Activated CD4-positive, alpha-beta memory T cell treated with anti-CD3 and anti-CD28 coated beads for 36 hours (primary cell): ENCODE measurements around the gene KCTD17. TPM values are rescaled to one million over a fixed set of nuclear protein-coding genes. Genes with fewer than 3 reads are reported as not detected.

Experiments
- CTCF ChIA-PET: fragments of 350-600 bp; sonication (Branson Sonifier 250); formaldehyde crosslinking; loops from one replicate; lab custom pipeline; 2021; ENCODE audit warnings: antibody characterized with exemption, inconsistent platforms; lab: Charles Lee
- POLR2A ChIA-PET: fragments of 350-600 bp; sonication (Branson Sonifier 250); formaldehyde crosslinking; loops from one replicate; lab custom pipeline; 2021; ENCODE audit warnings: antibody characterized with exemption; lab: Charles Lee
- DNase-seq: peaks from one replicate; pipeline ENCODE4 v3.0.0-alpha.2; 2020
- H3K27ac Mint-ChIP-seq: one replicate; pipeline ENCODE4 v1.8.0; 2021; ENCODE audit warnings: mixed read lengths
- H3K27me3 Mint-ChIP-seq: one replicate; pipeline ENCODE4 v1.8.0; 2021; ENCODE audit warnings: mixed read lengths
- H3K36me3 Mint-ChIP-seq: one replicate; pipeline ENCODE4 v1.8.0; 2021; ENCODE audit warnings: mixed read lengths
- H3K4me1 Mint-ChIP-seq: one replicate; pipeline ENCODE4 v1.8.0; 2021; ENCODE audit warnings: low read depth, mixed read lengths
- H3K4me3 Mint-ChIP-seq: one replicate; pipeline ENCODE4 v1.8.0; 2021; ENCODE audit warnings: mild to moderate bottlenecking, mixed read lengths
- H3K9me3 Mint-ChIP-seq: one replicate; pipeline ENCODE4 v1.8.0; 2021; ENCODE audit warnings: mixed read lengths
- intact Hi-C: fragments of 100-400 bp; cut with micrococcal nuclease; formaldehyde crosslinking; loops from one replicate; pipeline ENCODE4 v1.15.1; 2023
- total RNA-seq, 2 experiments: library from RNA; stranded (reverse); gene quantifications; one replicate each; pipeline ENCODE4 v1.2.3, GENCODE V29; 2021

Gene KCTD17
- total RNA-seq, 2 experiments from 2014 or later = 46.0 to 47.3 TPM

GRCh38 chr22:37084385-37084784 is 32.8 kb downstream of the KCTD17 start:
- H3K36me3 Mint-ChIP-seq = peaks cover 23% of the 10 kb centered on the region
- H3K27ac Mint-ChIP-seq = peak overlapping the region; percentile 39
- H3K9me3 Mint-ChIP-seq = no peaks in the 10 kb centered on the region
- H3K27me3 Mint-ChIP-seq = no peaks in the 10 kb centered on the region
- intact Hi-C loops = no loop called here
- no peak for DNase-seq
- H3K4me3 Mint-ChIP-seq = peak overlapping the region; percentile 45
- POLR2A ChIA-PET = no interaction called here
- CTCF ChIA-PET = interaction anchor here (1.4 kb wide), 1 partner anchor 43 kb away, joined by 6 read pairs; no protein-coding TSS in a partner anchor
- peaks cover 70% of the 10 kb centered on the region for H3K4me1 Mint-ChIP-seq

- H3K27ac Mint-ChIP-seq = no peak overlapping the region
- intact Hi-C loops = no loop called here
- H3K4me3 Mint-ChIP-seq = peak overlapping the region; percentile 74
- peaks cover 23% of the 10 kb centered on the region for H3K36me3 Mint-ChIP-seq
- H3K27me3 Mint-ChIP-seq = no peaks in the 10 kb centered on the region
- ChIA-PET POLR2A (interaction anchor here (6.3 kb wide), 1 partner anchor 36 kb away, joined by 36 read pairs; no protein-coding TSS in a partner anchor), CTCF (interaction anchor here (1.0 to 1.2 kb wide), 2 partner anchors 9 to 40 kb away, joined by 3 read pairs; no protein-coding TSS in a partner anchor)
- no peaks in the 10 kb centered on the region for H3K9me3 Mint-ChIP-seq
- DNase-seq = no peak
- H3K4me1 Mint-ChIP-seq = peaks cover 55% of the 10 kb centered on the region
Observed at GRCh38 chr22:37086184-37086583, 34.6 kb downstream of the KCTD17 start.

- H3K4me1 Mint-ChIP-seq = peaks cover 37% of the 10 kb centered on the region
- intact Hi-C loops = loop anchor here (1.0 to 2.0 kb wide), 2 partner anchors 8 to 51 kb away; no protein-coding TSS in a partner anchor
- H3K36me3 Mint-ChIP-seq = peaks cover 20% of the 10 kb centered on the region
- no peaks in the 10 kb centered on the region for H3K9me3 Mint-ChIP-seq
- peaks cover 2% of the 10 kb centered on the region for H3K27me3 Mint-ChIP-seq
- H3K4me3 Mint-ChIP-seq = peak overlapping the region; percentile 74
- ChIA-PET POLR2A (interaction anchor here (1.0 to 6.3 kb wide), 10 partner anchors 8 to 112 kb away, joined by 3 to 36 read pairs (median 6); no protein-coding TSS in a partner anchor), CTCF (interaction anchor here (0.9 to 1.8 kb wide), 7 partner anchors 8 to 370 kb away, joined by 3 to 7 read pairs (median 4); no protein-coding TSS in a partner anchor)
- DNase-seq = peak; percentile 85
- H3K27ac Mint-ChIP-seq = peak overlapping the region; percentile 83
Observed at GRCh38 chr22:37088108-37088605, 36.6 kb downstream of the KCTD17 start.

- H3K27ac Mint-ChIP-seq = peak overlapping the region; percentile 83
- H3K4me3 Mint-ChIP-seq = peak overlapping the region; percentile 74
- CTCF ChIA-PET = interaction anchor here (1.1 to 1.8 kb wide), 6 partner anchors 9 to 172 kb away, joined by 3 to 7 read pairs (median 4); no protein-coding TSS in a partner anchor
- intact Hi-C loops = loop anchor here (1.0 to 2.0 kb wide), 2 partner anchors 9 to 50 kb away; no protein-coding TSS in a partner anchor
- POLR2A ChIA-PET = interaction anchor here (1.0 to 6.3 kb wide), 10 partner anchors 8 to 111 kb away, joined by 3 to 36 read pairs (median 6); no protein-coding TSS in a partner anchor
- peaks cover 30% of the 10 kb centered on the region for H3K4me1 Mint-ChIP-seq
- DNase-seq = peak; percentile 74
- peaks cover 13% of the 10 kb centered on the region for H3K36me3 Mint-ChIP-seq
- no peaks in the 10 kb centered on the region for H3K9me3 Mint-ChIP-seq
- H3K27me3 Mint-ChIP-seq = peaks cover 2% of the 10 kb centered on the region
Observed at GRCh38 chr22:37088750-37089408, 37.3 kb downstream of the KCTD17 start.

- DNase-seq = no peak
- Mint-ChIP-seq H3K27me3 (peaks cover 2% of the 10 kb centered on the region), H3K4me1 (peaks cover 34% of the 10 kb centered on the region), H3K4me3 (peak overlapping the region; percentile 74), H3K9me3 (no peaks in the 10 kb centered on the region), H3K27ac (peak overlapping the region; percentile 83), H3K36me3 (peaks cover 11% of the 10 kb centered on the region)
- intact Hi-C loops = loop anchor here (2.0 kb wide), 1 partner anchor 49 kb away; no protein-coding TSS in a partner anchor
- POLR2A ChIA-PET = interaction anchor here (2.4 to 6.3 kb wide), 4 partner anchors 10 to 73 kb away, joined by 12 to 36 read pairs (median 24); no protein-coding TSS in a partner anchor
- CTCF ChIA-PET = interaction anchor here (1.2 to 1.8 kb wide), 3 partner anchors 10 to 171 kb away, joined by 3 to 7 read pairs (median 4); no protein-coding TSS in a partner anchor
Observed at GRCh38 chr22:37089434-37089833, 37.9 kb downstream of the KCTD17 start.

- H3K27ac Mint-ChIP-seq = no peak overlapping the region
- POLR2A ChIA-PET = interaction anchor here (1.2 to 6.3 kb wide), 3 partner anchors 9 to 31 kb away, joined by 4 to 36 read pairs (median 31); no protein-coding TSS in a partner anchor
Observed at GRCh38 chr22:37090920-37091695, 39.6 kb downstream of the KCTD17 start.

GRCh38 chr22:37091994-37092393 is 40.5 kb downstream of the KCTD17 start:
- H3K4me1 Mint-ChIP-seq = peaks cover 37% of the 10 kb centered on the region
- no peak for DNase-seq
- H3K9me3 Mint-ChIP-seq = no peaks in the 10 kb centered on the region
- H3K36me3 Mint-ChIP-seq = peaks cover 6% of the 10 kb centered on the region
- H3K27ac Mint-ChIP-seq = no peak overlapping the region
- POLR2A ChIA-PET = interaction anchor here (6.3 kb wide), 1 partner anchor 30 kb away, joined by 36 read pairs; no protein-coding TSS in a partner anchor
- CTCF ChIA-PET = no interaction called here
- peaks cover 2% of the 10 kb centered on the region for H3K27me3 Mint-ChIP-seq
- intact Hi-C loops = no loop called here
- H3K4me3 Mint-ChIP-seq = no peak overlapping the region

More at GRCh38 chr22:37090920-37091695, 39.6 kb downstream of the KCTD17 start:
- DNase-seq = no peak
- Mint-ChIP-seq H3K36me3 (peaks cover 6% of the 10 kb centered on the region), H3K4me3 (no peak overlapping the region), H3K4me1 (peaks cover 37% of the 10 kb centered on the region), H3K27me3 (peaks cover 2% of the 10 kb centered on the region), H3K9me3 (no peaks in the 10 kb centered on the region)
- CTCF ChIA-PET = no interaction called here
- intact Hi-C loops = no loop called here

- Mint-ChIP-seq H3K27me3 (peaks cover 3% of the 10 kb centered on the region), H3K27ac (no peak overlapping the region), H3K4me1 (peaks cover 31% of the 10 kb centered on the region), H3K9me3 (no peaks in the 10 kb centered on the region), H3K4me3 (no peak overlapping the region), H3K36me3 (peaks cover 4% of the 10 kb centered on the region)
- no peak for DNase-seq
- intact Hi-C loops = no loop called here
- CTCF ChIA-PET = interaction anchor here (0.6 kb wide), 1 partner anchor 57 kb away, joined by 3 read pairs; no protein-coding TSS in a partner anchor
- POLR2A ChIA-PET = interaction anchor here (2.0 kb wide), 1 partner anchor 11 kb away, joined by 8 read pairs; no protein-coding TSS in a partner anchor
Observed at GRCh38 chr22:37092997-37093396, 41.5 kb downstream of the KCTD17 start.

GRCh38 chr22:37094239-37094638 is 42.7 kb downstream of the KCTD17 start:
- Mint-ChIP-seq H3K36me3 (no peaks in the 10 kb centered on the region), H3K4me1 (peaks cover 30% of the 10 kb centered on the region), H3K27ac (peak overlapping the region; percentile 76), H3K9me3 (no peaks in the 10 kb centered on the region), H3K4me3 (no peak overlapping the region), H3K27me3 (peaks cover 3% of the 10 kb centered on the region)
- ChIA-PET POLR2A (interaction anchor here (1.2 to 2.5 kb wide), 6 partner anchors 13 to 148 kb away, joined by 3 to 15 read pairs (median 8); no protein-coding TSS in a partner anchor), CTCF (interaction anchor here (1.1 to 2.0 kb wide), 5 partner anchors 11 to 55 kb away, joined by 3 to 12 read pairs (median 4); partner anchors contain the start of gene IL2RB)
- intact Hi-C loops = loop anchor here (2.0 kb wide), 1 partner anchor 29 kb away; no protein-coding TSS in a partner anchor
- no peak for DNase-seq

GRCh38 chr22:37095113-37095512 is 43.6 kb downstream of the KCTD17 start:
- no peaks in the 10 kb centered on the region for H3K36me3 Mint-ChIP-seq
- no peak overlapping the region for H3K4me3 Mint-ChIP-seq
- H3K27ac Mint-ChIP-seq = peak overlapping the region; percentile 76
- POLR2A ChIA-PET = interaction anchor here (0.6 to 2.5 kb wide), 6 partner anchors 13 to 182 kb away, joined by 3 to 15 read pairs (median 8); no protein-coding TSS in a partner anchor
- CTCF ChIA-PET = interaction anchor here (1.1 to 2.0 kb wide), 6 partner anchors 10 to 54 kb away, joined by 3 to 12 read pairs (median 4); partner anchors contain the start of gene IL2RB
- intact Hi-C loops = loop anchor here (1.0 to 2.0 kb wide), 2 partner anchors 15 to 28 kb away; no protein-coding TSS in a partner anchor
- peak; percentile 85 for DNase-seq
- peaks cover 3% of the 10 kb centered on the region for H3K27me3 Mint-ChIP-seq
- H3K9me3 Mint-ChIP-seq = no peaks in the 10 kb centered on the region
- H3K4me1 Mint-ChIP-seq = peaks cover 35% of the 10 kb centered on the region

GRCh38 chr22:37097346-37097745 is 45.8 kb downstream of the KCTD17 start:
- no peak for DNase-seq
- Mint-ChIP-seq H3K36me3 (no peaks in the 10 kb centered on the region), H3K27me3 (peaks cover 3% of the 10 kb centered on the region), H3K4me3 (no peak overlapping the region), H3K4me1 (peaks cover 38% of the 10 kb centered on the region), H3K27ac (no peak overlapping the region), H3K9me3 (no peaks in the 10 kb centered on the region)
- ChIA-PET CTCF (no interaction called here), POLR2A (interaction anchor here (1.2 kb wide), 1 partner anchor 9 kb away, joined by 4 read pairs; no protein-coding TSS in a partner anchor)
- intact Hi-C loops = no loop called here
